NCI-H748 treated with DMSO at 0.1 percent for 48 hours (cell line): ENCODE data around the gene COL5A2.

ENCODE experiments used
- DNase-seq: peaks from one replicate; lab custom pipeline; 2025; lab: John Stamatoyannopoulos, UW

Gene COL5A2

GRCh38 chr2:189178726-189179569 lies 613 bp downstream of the COL5A2 start:
- no peak for DNase-seq

- DNase-seq = no peak
Observed at GRCh38 chr2:189178054-189178453, 1.5 kb downstream of the COL5A2 start.

GRCh38 chr2:189177251-189177840 lies 2.2 kb downstream of the COL5A2 start:
- no peak for DNase-seq

- DNase-seq = no peak
Observed at GRCh38 chr2:189176516-189176915, 3.0 kb downstream of the COL5A2 start.

GRCh38 chr2:189175869-189176433 lies 3.6 kb downstream of the COL5A2 start:
- no peak for DNase-seq

GRCh38 chr2:189171956-189172609 lies 7.5 kb downstream of the COL5A2 start:
- no peak for DNase-seq

- no peak for DNase-seq
Observed at GRCh38 chr2:189168856-189169499, 10.6 kb downstream of the COL5A2 start.

GRCh38 chr2:189165656-189166380 lies 13.7 kb downstream of the COL5A2 start:
- no peak for DNase-seq

- no peak for DNase-seq
Observed at GRCh38 chr2:189164746-189165145, 14.8 kb downstream of the COL5A2 start.

- no peak for DNase-seq
Observed at GRCh38 chr2:189163889-189164288, 15.7 kb downstream of the COL5A2 start.

GRCh38 chr2:189162566-189162965 lies 17.0 kb downstream of the COL5A2 start:
- no peak for DNase-seq

GRCh38 chr2:189161894-189162293 lies 17.7 kb downstream of the COL5A2 start:
- DNase-seq = no peak

- DNase-seq = no peak
Observed at GRCh38 chr2:189159717-189160116, 19.8 kb downstream of the COL5A2 start.

- no peak for DNase-seq
Observed at GRCh38 chr2:189159273-189159672, 20.3 kb downstream of the COL5A2 start.

- no peak for DNase-seq
Observed at GRCh38 chr2:189157939-189158338, 21.6 kb downstream of the COL5A2 start.

- no peak for DNase-seq
Observed at GRCh38 chr2:189157456-189157855, 22.1 kb downstream of the COL5A2 start.

GRCh38 chr2:189155795-189156194 lies 23.8 kb downstream of the COL5A2 start:
- no peak for DNase-seq

GRCh38 chr2:189153619-189154018 lies 25.9 kb downstream of the COL5A2 start:
- no peak for DNase-seq

GRCh38 chr2:189152483-189152882 lies 27.1 kb downstream of the COL5A2 start:
- DNase-seq = no peak

GRCh38 chr2:189151906-189152305 lies 27.7 kb downstream of the COL5A2 start:
- DNase-seq = no peak

GRCh38 chr2:189150033-189150432 lies 29.5 kb downstream of the COL5A2 start:
- DNase-seq = no peak

GRCh38 chr2:189147989-189148388 lies 31.6 kb downstream of the COL5A2 start:
- DNase-seq = no peak
